IPS-11a (cell line): Measurements from ENCODE around the gene CDC42BPB.

ENCODE experiments used
- H3K4me3 ChIP-seq: one replicate; pipeline ENCODE4 v1.5.1; 2013; ENCODE audit warnings: low read depth, low read length, control low read depth

The CDC42BPB gene

DNA sequence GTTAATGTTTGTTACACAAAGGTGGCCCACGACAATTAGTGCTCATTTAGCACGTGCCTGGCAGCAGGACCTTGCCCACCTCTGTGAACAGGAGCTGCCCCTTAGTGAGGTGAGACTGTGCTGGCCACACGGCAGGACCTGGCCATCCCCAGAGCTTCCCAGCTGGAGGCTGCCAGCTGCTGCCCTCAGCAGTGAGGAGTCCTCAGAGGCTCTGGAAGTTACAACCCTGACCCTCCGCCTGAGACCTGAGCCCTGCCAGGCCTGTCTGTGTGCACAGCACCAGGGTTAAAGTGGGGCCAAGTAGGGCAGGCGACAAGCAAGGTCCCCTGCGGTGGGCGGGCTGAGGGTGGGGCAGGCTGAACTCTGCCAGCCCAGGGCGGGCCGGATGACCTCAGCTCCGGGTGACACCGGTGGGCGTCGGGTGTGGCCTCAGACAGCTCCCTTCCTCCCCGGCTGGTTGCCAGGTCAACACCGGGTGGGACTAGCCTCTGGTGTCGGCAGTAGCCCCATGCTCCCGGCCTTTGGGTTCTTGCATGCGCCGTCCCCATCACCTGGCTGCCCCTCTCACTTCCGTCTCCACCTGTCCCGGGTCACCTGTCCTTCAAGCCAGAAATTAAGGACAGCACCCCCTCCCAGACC is 17.5 kb upstream of the CDC42BPB start:
- peak overlapping the region; percentile 47 for H3K4me3 ChIP-seq

DNA sequence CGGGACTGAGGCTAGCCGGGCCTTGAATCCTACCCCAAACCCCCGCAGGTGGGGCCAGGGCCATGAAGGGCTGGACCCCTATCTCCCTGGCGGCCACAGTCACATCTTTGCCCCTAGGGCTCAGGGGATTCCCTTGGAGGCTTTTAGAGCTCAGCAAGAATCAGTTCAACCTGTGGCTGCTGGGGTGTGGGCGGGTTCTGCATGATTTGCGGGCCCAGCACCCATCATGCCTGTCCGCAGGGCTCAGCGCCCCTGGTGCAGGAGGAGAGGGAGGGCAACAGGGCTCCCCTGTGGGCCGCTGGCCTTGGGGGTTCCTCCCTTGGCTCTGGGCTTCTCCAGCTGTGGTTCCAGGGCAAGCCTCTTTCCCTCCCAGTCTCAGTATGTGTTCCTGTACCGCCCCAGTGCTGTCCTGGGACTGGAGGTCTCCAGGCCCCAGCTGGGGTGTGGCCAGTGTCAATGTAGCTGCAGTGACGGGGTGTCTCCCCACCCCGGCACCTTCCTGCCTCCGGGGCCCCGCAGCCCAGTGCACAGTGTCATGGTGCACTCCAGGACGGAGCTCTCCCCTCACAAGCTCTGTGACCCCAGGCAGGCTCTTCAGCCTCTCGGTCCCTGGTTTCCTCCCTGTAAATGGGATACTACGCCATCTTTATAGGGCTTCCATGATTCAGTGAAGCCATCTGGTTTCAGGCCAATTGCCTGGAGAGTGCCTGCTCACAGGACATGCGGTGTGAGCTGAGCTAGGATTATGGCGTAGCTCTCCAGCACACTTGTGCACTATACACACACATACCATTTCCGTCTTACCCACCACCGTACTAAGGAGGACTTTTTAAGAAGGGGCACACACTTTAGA is 16.8 kb upstream of the CDC42BPB start:
- no peak overlapping the region for H3K4me3 ChIP-seq

DNA sequence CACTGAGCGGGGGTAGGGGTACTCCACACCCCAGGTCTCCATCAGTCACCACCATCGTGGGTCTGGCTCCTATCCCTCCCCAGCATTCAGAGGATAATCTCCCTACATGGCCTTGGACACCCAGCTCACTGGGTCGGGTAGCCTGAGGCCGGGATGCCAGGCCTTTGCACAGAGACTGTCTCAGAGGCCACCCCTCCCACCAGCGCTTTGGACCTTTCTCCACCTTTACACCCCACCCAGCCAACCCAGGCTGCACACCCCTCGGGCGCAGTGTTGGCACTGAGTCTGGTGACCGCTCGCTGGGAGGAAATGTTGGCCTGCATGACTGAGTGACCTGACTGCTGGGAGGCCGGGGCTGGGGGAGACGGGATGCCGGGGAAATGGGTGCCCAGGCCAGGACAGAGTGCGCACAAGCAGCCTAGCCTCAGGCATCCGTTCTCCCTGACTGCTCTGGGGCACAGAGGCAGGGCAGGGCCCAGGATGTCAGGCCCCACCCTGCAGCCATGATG is 16.1 kb upstream of the CDC42BPB start:
- H3K4me3 ChIP-seq: no peak overlapping the region

DNA sequence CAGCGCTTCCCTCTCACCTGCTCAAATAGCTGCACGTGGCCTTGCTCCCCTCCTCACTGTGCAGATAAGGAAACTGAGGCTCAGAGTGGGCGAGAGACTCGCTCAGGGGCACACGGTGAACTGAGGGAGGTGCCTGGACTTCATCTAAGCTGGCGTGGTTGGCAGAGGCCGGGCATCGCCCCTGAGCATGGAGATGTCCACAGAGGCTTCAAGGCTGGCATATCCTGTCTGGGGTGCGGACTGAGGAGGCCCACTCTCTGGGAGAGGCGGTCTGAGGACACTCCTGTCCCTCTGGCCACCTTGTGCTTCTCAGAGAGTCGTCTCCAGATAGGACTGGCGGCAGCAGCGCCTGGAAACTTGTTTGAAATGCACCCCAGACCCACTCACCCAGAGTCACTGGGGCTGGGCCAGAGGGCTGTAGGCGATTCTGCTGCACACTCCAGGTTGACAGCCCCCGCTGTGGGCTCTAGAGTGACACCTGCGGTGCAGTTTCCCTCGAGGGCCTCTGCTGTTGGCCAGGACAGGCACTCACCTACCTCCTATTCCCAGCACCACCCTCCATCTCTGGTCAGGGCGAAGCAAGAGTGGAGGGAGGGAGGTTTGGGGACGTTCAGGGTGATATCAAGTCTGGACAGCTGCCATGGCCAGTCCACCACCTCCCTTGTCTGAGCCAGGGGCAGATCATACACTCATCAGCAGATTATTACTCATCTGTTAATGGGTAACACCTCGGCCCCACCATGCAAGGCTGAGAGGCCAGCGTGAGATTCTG is 15.4 kb upstream of the CDC42BPB start:
- H3K4me3 ChIP-seq: no peak overlapping the region

DNA sequence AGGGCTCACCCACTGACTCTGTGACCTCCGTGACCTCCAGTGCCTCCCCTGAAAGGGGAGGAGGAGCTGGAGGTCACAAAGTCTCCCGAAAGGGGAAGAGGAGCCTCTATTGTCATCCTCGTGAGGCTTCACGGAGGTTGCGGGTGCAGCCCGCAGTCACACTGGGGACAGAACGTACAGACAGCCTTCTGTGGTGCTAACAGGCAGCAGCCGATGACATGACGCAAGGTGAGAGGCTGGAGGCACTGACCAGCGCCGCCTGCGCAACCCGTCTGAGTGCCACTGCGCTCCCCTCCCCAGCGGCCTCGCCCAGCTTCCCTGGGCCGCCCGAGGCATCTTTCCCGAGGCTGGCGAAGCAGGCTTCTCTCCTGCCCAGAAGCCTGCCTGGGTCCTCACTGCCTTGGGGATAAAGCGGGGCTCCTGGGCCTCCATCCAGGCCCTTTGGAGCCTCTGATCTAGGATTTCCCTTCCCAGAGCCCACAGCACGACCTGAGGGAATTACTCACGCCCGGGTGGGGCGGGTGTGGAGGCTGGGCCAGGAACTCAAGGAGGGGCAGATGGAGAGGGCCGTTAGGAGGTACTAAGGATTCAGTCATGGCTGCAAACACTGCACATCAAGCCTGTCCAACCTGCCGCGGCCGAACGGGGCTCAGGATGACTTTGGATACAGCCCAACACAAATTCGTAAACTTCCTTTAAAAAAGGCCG is 14.3 kb upstream of the CDC42BPB start:
- no peak overlapping the region for H3K4me3 ChIP-seq

DNA sequence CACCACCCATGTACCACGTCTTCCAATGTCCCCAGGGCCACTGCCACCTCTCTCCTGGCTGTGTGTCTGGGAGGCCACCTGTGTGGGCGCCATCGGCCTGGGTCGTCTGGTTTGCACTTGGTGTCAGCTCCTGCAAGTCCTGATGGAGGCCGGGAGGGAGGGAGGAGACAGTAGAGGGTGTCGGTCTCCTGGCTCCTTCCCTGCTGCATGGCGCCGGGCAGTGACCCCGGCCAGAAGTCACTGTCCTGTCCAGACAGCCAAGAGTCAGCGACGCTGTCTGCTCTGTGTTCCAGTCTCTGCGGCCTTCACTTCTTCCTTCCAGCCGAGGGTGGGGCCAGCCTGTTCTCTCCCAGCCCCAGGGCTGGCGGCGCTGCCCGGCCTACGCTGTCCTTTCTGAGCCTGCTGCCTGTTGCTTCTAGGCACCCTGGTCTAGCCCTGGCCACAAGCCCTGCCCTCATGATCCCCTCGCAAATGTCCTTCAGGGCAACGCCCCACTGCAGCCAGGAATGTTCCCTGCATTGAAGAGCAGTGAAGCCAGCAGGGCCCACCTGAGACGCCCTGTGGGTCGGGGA is 13.7 kb upstream of the CDC42BPB start:
- no peak overlapping the region for H3K4me3 ChIP-seq

DNA sequence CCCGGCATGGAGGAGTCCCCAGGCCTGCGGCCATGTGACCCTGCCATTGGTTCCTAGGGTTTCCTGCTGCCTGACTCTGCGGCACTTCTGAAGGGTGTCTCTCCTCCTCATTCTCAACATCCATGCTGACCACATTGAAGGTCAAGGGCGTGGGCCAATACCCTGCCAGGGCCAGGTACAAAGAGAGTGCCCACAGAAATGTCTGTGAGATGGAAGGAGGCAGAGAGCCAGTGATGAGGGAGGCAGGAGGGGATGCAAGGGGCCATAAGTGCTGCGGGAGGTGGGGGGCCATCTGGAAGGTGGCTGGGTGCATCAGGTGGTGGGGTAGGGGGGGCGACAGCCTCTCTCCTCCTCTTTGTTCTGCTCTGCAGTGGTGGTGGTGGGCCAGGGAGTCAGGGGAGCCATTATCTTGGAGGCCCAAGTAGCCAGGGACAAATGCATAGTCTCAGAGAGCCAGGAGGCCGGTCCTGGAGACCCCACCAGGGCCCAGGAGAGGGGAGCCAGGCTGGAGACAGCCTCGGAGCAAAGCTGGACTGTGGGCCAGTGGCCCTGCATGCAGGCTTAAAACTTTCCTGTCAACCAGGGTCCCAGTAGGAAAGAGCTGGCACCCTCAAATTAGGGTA is 13.0 kb upstream of the CDC42BPB start:
- H3K4me3 ChIP-seq: no peak overlapping the region

DNA sequence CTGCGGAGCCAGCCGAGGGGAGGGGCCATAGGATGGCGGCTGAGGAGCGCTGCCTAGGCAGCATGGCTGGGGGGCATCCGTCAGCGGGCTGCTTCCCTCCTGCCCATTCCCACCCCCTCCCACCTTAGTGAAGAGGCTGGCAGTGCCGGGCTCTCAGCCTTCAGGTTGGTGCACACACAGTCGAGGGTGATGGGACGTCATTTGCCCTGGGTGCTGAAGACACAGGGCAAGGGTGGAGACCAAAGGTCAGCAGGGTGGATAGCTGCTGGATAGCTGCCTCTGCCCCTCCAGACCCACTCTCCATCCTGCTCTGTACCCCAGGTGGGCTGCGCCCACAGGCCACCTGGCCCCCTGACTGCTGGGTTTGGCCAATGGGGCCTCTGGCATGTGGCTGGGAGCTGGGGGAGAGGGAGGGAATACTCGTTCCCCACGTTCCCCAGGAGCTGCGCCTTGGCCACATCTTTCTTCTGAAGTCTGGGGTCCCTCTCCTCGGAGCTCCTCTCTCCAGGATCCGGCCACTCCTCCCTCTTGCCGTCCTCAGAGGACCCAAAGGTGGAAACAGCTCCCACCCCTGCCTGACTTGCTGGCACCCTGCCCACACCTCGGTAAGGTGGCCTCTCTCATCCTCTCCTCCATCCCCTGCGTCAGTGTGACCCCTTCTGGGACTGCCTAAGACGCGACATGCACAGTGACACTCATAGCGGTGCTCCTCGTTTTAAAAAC is 11.2 kb upstream of the CDC42BPB start:
- H3K4me3 ChIP-seq: no peak overlapping the region

DNA sequence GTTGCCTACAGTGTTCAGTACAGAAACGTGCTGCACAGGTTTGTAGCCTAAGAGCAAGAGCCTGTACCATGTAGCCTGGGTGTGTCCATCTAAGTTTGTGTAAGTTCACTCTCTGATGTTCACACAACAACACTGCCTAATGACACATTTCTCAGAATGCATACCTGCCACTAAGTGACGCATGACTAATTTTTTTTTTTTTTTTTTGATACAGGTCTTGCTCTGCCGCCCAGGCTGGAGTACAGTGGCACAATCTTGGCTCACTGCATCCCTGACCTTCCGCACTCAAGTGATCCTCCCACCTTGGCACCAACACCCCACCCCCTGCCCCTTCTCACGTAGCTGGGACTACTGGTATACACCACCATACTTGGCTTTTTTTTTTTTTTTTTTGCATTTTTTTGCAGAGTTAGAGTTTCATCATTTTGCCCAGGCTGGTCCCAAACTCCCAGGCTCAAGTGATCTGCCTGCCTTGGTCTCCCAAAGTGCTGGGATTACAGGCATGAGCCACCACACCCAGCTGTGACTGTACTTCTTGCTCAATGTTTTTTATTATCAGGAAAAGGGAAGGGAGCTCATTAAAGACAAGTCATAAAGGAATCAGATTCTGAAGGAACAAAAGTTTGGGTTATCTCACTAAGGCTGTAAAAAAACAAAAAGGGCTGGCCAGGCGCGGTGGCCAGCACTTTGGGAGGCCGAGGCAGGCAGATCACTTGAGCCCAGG is 10.0 kb upstream of the CDC42BPB start:
- no peak overlapping the region for H3K4me3 ChIP-seq

DNA sequence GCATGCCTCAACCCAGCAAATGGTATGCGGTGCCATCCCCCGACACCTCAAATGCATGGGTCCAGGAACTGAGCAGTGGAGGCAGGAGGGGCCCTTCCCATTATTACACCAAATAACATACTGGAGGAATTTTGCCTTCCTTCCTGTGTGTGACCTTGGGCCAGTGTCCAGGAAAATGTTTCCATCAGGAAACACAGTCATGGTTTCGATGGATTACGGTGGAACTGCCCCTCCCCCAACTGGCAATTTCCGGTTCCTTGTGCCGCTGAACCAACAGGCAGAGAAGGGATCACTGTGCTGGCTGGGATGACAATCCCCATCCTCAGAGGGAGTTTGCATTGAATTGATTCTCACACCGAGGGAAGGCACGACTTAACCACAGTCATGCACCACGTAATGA is 9.1 kb upstream of the CDC42BPB start:
- H3K4me3 ChIP-seq: no peak overlapping the region

DNA sequence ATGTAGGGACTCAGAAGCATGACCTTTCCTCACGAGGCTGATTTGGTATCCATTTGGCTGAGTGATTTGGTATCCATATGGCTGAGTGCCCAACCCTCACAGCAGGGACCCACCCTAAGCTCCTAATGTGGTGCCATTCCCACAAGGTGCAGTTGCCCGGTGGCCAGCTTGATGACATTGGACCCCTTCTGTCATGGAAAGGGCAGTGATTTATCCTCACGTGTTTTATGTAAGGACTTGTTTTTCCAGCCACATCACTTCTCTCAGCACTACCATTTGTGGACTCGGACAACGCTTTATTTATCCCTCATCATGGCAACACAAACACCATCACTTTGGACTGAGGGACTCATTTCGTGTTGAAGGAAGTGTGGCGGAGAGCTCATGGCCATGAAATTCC is 8.5 kb upstream of the CDC42BPB start:
- H3K4me3 ChIP-seq: no peak overlapping the region

DNA sequence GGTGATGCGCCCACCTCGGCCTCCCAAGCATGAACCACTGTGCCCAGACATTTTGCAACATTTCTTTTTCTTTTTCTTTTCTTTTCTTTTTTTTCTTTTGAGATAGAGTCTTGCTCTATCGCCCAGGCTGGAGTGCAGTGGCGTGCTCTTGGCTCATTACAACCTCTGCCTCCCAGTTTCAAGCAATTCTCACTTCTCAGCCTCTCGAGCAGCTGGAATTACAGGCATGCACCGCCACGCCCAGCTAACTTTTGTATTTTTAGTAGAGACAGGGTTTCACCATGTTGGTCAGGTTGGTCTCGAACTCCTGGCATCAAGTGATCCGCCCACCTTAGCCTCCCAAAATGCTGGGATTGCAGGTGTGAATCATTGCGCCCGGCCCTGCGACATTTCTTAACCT is 7.6 kb upstream of the CDC42BPB start:
- H3K4me3 ChIP-seq: no peak overlapping the region

DNA sequence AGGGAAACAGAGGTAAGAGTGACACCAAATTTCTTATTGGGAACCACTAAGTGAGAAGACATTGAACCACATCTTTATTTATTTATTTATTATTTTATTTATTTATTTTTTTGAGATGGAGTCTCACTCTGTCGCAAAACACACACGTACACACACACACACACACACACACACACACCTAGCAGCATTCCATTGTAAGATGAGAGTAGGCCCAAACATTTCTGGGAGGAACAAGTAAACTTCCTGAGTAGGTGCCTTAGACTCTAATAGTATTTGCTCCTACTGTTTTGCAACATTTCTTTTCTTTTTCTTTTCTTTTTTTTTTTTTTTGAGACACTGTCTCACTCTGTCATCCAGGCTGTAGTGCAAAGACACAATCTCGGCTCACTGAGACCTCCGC is 7.1 kb upstream of the CDC42BPB start:
- no peak overlapping the region for H3K4me3 ChIP-seq

DNA sequence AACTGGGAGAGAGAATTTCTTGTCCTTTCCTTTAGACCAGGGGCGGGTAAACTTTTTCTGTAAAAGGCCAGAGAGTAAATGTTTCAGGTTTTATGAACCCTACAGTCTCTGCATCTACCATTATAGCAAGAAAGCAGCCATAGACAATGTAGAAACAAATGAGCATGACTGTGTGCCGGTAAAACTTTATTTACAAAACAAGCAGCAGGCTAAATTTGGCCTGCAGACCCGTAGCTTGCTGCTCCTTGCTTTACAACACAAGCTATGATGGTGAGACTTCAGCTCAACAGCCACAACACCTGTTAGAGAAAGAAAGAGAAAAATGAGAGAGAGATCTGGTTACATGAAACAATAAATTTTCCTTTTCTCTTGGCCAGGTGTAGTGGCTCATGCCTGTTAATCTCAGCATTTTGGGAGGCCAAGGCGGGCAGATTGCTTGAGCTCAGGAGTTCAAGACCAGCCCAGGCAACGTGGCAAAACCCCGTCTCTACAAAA is 4.2 kb upstream of the CDC42BPB start:
- H3K4me3 ChIP-seq: no peak overlapping the region

DNA sequence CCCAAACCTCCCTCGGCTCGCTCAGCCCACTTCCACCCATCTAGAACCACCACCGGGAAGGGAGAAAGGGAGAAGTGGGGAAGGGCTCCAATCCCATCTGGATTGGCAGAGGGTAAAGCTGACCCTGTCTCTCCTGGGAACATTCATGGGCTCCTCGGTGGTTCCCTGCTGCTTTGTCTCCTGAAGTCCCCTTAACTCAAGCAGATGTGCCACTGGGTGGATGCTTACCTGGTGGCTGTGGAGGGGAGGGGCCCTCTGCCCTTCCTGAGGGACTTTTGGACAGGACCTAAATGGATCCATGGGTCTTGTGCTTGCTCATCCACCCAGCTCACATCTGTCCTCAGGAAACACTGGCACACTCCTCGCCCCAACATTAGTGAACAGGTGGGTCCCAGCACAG is 2.2 kb upstream of the CDC42BPB start:
- no peak overlapping the region for H3K4me3 ChIP-seq

DNA sequence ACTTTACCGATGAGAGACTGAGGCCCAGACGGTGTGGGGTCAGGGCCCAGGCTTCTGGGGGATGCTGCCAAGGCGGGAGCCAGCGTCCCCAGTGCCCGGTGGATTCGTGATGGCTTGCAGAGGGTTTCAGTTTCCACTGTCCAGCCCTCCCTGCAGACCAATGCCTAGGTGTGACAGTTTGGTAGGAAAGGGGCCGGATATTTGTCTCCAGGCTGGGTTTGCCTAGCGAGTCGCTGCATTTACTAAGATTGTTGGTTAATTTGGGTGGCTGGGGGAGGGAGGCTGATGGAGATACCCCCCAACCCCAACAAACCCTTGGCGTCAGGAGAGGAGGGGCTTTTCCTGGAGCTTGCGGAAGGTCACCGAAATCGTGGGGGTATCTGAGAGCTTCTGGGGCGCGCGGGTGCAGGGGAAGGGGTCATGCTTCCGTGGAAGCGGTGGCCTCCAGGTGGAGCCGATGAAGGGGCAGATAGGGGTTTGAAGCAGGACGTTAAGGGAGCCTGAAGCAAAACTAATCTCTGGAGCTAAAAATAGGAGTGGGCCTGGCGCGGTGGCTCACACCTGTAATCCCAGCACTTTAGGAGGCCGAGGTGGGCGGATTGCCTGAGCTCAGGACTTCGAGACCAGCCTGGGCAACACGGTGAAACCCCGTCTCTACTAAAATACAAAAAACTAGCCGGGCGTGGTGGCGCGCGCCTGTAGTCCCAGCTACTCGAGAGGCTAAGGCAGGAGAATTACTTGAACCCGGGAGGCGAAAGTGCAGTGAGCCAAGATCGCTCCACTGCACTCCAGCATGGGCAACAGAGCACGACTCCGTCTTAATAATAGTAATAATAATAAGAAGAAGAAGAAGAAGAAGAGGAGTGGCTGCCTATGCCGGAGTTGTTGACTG is 1.1 kb upstream of the CDC42BPB start:
- H3K4me3 ChIP-seq: peak overlapping the region; percentile 76

DNA sequence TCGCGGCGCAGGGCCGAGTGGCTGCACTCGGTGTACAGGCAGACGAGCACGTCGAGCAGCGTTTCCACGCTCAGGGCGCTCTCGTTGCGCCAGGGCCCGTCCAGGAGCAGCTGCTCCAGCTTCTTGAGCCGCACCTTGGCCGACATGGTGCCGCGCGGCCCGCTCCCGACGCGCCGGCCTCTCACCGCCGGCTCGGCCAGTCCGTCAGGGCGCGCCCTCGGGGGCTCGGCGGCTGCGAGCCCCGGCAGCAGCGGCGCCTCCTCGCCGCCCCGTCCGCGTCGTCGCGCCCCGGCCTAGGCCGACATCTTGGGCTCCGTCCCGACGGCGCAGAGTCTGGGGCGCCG is 349 bp downstream of the CDC42BPB start:
- peak overlapping the region; percentile 96 for H3K4me3 ChIP-seq
